NCI-H2081 treated with DMSO at 0.1 percent for 48 hours (cell line): ENCODE measurements around the gene ANKDD1A.

Experiments
- DNase-seq: peaks from one replicate; lab custom pipeline; 2025; lab: John Stamatoyannopoulos, UW

The ANKDD1A gene

DNA sequence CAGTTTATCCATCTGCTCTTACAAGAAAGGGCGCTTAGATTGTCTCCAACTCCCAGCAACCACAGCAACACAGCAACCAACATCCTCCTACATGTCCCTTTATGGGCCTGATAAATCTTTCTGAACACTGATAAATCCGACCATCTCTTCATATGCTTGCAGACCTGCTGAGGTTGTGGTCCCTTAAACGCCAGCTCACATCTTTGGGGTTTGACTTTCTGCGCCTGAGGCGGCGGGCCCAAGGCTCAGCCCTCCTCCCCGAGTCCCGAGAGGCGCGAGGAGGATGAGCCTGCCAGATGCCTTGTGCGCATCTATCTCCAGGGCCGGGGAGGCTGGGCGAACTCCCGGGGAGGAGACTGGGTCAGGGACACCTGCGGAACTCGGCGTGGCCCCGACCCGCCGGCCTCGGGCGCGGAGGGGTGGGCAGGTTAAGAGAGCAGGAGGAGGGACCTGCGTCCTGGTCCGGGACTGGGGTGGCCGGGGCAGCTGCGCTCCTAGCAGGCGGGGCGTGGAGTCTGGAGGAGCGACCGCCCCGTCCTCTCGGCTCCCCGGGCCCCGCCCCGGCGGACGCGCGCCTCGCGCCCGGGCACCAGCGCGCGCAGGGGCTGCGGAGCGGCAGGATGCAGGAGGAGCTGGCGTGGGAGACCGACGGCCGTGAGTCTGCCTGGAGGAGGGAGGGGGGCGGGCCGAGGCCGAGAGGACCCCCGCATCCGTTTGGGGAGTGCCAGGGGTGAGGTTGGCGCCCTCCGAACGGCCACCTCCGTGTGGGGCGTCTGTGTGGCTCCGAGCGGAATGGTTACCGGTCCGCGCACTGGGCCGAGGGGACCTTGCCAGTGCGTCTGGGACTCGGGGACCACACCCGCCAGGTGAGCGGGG, at the start of gene ANKDD1A:
TSS of gene ANKDD1A (plus strand) at position 592 of the 876 bp plus-strand sequence. CDS start at position 621, 29 bp downstream.
- no peak for DNase-seq

DNA sequence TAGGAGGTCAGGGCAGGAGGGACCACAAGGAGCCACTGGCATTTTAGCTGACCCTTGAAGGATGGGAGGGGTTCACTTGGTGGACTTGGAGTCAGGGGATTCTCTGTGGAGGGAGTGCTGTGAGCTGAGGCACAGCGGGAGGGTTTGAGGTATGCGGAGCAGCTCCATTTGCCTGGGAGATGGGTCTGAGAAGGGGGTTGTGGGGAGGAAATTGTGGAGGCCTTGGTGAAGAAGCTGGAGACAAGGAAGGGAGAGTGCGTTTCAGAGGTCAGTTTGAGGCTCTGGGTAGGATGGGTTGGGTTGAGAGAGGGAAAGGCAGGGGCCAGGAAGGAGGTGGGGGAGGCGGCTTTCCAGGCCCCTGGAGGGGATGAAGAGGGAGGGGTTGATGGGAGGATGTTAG, 49.7 kb upstream of the ANKDD1A start:
- DNase-seq = no peak

DNA sequence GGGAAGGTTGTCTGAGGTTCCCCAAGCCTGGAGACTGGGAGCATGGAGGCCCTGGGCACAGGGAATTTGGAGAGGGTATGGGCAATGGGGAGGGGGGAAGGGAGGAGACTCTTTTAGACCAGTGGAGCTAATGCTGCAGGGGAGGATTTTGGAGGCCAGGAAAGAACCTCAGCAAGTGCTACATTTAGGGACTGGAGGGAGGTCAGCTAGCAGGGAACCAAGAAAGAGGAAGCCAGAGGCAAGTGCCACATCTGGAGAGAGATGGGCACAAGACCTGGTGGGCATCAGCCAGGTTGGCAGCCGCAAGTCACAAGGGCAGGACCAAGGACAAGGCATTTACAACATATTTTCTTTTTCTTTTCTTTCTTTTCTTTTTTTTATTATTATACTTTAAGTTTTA, 49.3 kb upstream of the ANKDD1A start:
- DNase-seq = no peak

DNA sequence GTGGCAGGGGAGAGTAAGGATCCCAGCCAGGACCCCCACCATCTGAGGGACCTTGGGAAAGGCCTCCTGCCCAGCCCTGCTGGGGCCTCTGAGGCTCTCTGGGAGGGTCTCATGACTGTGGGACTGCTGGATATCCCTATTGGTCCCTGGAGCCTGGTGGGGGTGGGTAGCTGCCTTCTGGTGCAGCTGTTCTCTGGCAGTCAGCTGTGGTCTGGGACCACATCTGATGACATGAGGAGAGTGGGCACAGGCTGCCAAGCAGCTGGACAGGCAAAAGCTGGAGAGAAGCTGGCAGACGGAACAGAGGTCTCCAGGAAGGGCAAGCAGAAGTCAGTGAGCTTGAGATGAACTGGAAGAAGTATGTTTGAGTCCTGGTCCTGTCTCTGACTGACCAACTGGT, 47.6 kb upstream of the ANKDD1A start:
- no peak for DNase-seq

DNA sequence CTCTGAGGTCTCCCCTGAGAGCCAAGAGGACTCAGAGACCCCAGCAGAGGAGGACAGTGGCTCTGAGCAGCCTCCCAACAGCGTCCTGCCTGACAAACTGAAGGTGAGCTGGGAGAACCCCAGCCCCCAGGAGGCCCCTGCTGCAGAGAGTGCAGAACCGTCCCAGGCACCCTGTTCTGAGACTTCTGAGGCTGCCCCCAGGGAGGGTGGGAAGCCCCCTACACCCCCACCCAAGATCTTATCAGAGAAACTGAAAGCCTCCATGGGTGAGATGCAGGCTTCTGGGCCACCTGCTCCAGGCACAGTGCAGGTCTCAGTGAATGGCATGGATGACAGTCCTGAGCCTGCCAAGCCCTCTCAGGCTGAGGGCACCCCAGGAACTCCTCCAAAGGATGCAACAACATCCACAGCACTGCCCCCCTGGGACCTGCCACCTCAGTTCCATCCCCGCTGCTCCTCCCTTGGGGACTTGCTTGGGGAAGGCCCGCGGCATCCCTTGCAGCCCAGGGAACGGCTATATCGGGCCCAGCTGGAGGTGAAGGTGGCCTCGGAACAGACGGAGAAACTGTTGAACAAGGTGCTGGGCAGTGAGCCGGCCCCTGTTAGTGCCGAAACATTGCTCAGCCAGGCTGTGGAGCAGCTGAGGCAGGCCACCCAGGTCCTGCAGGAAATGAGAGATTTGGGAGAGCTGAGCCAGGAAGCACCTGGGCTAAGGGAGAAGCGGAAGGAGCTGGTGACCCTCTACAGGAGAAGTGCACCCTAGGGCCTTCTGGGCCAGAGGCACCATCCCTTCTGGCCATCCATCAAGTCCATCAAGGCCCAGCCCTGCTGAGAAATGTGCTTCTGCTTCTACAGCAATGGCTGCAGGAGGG, 46.3 kb upstream of the ANKDD1A start:
- no peak for DNase-seq

DNA sequence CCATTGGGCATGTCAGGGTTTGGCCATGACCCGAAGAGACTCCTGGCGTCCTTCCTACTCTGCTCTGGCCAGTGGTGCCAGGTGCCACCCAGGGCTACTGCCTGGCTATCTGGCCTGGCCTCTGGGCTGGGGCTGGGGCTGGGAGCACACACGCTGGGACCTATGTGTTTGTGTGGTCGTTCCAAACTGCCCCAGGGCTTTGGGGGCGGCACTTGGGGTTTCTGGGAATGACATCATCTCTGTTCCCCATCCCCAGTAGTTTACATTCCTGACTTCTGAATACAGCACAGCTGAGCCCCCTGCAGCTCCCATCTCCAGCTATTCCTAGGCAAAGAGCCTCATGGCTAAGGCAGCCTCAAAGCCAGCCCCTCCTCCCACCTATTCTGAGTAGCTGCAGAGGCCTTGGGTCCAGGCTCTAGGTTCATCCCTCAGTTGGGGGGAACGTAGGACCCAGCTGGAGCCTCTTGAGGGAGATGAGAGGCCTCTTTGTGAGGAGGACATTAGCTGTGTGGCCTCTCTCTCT, 45.6 kb upstream of the ANKDD1A start:
- no peak for DNase-seq

DNA sequence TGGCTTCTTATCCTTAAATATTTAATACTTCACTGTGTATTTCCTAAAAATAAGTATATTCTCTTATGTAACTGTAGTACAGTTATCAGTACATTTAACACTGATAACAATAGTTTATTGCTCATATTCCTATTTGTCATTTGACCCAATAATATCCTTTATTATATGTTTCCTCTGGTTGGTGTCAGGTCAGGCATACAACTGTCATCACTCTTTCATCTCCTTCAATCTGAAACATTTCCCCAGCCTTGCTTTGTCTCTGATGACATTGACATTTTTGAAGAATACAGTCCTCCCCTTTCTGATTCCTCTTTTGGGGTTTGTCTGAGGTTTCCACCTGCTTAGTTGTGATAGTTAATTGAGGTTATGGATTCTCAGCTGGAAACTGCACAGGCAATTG, 42.2 kb upstream of the ANKDD1A start:
- DNase-seq = no peak

DNA sequence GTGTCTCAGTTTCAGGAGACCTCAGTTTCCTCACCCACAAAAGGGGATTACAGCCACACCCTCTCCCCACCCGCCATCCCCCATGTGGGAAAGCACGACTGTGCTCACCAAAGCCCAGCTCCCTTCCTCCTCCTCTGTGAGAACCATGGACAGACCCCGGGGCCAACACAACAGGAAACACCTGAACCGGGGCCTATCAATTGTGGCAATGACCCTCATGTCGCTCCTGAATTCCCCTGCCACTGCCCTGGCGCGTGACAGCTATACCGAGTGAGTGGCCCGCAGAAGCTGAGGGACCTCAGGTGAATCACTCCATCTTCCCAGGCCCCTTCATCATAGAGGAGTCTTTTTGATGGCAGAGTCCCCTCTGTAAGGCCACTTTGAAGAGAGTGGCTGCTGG, 41.3 kb upstream of the ANKDD1A start:
- DNase-seq = no peak

DNA sequence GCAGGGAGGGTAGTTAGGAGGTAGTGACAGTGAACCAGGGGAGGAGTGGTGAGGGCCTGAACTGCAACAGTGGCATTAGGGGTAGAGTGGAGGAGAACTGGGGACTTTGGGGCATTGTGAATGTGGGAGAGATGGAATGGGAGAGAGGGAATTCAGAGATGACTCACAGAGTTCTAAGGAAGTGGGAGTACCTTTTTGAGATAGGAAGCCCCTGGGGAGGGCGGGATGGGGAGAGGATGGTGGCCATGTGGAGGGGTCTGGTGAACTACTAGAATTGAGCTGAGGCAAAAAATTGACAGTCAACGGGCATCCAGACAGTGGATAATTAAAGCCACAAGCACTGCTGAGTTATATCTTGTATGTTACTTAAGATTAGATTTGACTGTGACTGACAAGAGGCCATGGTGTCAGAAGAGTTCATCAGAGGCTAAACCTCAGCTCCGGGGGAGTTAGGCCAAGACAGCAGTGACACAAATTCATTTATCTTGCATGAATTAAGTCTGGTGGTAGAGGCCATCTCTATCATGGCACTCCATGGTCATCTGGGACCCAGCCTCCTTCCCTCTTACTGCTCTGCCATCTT, 36.0 kb upstream of the ANKDD1A start:
- DNase-seq = no peak

DNA sequence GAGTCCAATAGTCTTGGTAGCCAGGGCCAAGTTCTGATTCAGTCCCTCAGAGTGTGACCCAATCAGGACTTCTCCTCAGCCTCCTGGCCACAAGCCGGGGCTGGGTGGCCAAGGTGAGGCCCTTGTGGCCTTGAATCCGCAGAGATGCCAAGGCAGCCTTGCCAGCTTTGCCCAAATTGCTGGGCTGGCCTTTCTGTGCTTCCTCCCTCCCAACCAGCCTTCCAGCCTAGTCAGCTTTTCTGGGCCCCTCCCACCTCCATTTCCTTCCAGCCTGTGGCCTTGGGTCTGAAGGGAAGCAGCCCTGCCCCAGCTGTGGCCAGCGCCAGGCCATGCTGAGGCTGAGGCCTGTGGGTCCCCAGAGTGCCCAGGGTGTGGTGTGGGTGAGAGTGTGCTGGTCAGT, 34.3 kb upstream of the ANKDD1A start:
- DNase-seq = no peak

DNA sequence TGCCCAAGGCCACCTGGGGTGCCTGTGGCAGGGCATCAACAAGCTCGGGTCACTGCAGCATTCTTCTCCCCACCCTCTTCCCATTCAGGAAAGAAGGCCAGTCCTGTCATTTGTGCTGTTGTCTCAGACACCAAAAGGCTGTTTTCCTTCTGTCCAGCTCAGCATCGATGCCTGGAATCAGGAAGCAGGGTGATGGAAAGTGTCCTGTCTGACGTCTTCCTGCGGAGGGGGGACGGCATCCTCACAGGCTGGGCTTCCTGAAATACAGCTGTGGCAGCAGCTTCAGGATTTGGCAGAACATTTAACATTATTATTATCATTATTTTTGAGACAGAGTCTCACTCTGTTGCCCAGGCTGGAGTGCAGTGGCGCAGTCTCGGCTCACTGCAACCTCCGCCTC, 33.0 kb upstream of the ANKDD1A start:
- no peak for DNase-seq

DNA sequence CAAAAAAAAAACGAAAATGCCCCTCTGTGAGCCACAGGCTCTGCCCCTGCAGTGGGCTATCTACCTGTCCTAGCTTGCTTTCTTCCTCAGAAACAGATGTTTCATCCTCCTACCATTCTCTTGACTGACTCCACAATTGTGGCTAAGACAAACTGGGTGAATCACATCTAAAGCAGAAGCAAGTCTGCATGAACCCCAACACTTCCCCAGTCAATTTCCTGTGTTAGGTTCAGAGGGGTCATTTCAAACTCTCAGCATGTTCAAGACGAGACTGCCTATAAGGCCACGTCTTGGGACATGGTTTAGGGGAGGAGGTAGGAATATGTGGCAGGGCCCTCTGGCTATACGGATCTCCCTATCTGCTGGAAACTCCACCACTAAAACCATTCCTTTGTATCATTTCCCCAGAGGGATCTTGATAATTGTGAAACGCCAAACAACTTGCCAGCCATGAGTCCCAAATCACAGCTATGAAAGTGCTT, 28.6 kb upstream of the ANKDD1A start:
- DNase-seq = no peak

DNA sequence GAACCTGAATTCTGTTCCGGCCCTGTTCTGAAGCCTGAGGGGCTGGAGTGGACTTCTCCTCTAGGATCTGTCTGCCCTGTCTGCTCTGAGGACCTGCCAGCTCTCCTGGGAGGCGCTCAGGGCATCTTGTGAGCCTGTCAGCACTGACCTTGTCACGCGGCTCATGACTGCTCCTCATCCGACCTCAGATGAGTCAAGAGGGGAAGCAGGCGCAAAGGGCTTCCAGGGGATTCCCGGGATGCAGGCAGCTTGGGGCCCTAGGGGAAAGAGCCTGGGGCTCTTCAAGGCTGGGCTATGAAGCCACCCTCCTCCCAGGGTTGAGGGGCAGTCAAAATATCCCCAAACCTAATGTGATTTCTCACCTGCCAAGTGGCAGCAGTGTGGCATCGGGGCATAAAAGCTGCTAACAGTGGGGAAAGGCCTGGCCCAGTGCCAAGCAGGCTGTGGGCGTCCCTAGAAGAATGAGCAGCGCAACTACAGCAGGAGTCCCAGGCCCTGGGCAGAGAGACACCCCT, 27.6 kb upstream of the ANKDD1A start:
- DNase-seq = no peak

DNA sequence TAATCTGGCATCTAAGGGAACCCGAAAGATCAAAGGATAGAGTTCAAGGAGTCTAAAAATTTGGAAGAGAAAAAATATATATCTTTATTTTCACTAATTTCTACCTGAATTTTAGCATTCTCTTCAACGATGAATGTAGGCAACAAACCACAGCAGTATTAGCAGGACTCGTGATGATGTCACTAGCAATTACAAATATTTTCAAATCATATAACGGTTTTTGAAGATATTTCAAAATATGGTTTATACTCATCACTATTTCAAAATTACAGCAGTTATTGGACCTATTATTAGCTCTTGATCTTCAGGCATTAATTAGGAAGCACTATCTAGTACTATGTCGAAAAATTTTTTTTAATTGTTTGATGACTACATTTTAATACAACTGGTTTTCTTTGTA, 27.0 kb upstream of the ANKDD1A start:
- DNase-seq = no peak

DNA sequence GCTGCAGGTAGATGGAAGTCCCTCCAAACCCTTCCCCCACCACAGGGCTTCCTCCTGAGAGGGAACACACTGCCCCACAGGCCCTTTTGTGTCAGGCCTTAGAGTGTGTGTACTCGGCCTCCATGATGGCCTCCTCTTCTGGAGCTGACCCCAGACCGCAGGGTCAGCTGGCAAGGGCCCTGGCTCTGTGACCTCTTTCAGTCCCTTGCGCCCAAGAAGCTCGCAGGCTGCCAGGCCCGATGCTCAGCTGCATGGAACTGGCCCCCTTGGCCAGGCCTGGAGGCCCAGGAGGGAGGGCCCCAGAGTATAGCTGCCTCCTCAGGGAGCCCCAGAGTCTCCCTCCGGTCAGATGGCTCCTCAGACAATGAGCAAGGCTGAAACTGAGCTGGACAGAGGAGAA, 23.4 kb upstream of the ANKDD1A start:
- no peak for DNase-seq

DNA sequence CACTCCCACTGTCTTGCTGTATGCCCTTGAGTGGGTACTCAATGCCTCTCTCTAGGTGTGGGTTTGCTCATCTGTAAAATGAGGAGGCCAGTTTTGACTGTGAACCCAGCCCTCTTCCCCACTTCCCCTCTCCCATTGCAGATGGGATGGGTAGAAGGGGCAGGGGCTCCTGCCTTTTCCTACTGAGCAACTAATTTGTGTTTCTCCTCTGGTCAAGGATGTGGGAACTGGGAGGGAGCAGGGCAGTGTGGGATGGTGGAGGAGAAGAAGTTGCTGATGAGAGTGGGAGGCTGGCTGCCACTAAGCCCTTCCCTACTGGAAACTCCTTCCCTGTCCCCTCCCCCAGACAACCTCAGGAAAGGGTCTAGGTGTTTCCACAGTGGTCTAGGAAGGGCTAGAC, 20.1 kb upstream of the ANKDD1A start:
- no peak for DNase-seq

DNA sequence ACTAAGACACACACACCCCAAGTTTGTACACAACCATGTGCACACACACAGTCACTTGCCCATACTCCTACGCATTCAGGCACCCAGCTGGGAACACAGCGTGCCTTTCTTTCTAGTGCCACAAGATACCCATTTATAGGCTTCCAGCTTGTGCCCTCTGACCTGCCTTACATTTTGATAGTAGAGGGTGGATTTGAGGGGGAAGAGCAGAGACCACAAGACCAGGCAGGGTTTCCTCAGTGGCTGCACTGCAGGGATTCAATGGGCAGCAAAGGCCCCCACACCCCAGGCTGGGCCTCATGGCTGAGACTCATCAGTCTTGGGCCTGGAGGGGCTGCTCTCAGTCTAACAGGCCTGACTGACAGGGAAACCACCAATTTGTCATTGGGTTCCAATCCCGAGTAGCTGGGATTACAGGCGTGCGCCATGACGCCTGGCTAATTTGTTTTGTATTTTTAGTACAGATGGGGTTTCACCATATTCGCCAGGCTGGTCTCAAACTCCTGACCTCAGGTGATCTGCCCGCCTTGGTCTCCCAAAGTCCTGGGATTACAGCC, 18.8 kb upstream of the ANKDD1A start:
- no peak for DNase-seq

DNA sequence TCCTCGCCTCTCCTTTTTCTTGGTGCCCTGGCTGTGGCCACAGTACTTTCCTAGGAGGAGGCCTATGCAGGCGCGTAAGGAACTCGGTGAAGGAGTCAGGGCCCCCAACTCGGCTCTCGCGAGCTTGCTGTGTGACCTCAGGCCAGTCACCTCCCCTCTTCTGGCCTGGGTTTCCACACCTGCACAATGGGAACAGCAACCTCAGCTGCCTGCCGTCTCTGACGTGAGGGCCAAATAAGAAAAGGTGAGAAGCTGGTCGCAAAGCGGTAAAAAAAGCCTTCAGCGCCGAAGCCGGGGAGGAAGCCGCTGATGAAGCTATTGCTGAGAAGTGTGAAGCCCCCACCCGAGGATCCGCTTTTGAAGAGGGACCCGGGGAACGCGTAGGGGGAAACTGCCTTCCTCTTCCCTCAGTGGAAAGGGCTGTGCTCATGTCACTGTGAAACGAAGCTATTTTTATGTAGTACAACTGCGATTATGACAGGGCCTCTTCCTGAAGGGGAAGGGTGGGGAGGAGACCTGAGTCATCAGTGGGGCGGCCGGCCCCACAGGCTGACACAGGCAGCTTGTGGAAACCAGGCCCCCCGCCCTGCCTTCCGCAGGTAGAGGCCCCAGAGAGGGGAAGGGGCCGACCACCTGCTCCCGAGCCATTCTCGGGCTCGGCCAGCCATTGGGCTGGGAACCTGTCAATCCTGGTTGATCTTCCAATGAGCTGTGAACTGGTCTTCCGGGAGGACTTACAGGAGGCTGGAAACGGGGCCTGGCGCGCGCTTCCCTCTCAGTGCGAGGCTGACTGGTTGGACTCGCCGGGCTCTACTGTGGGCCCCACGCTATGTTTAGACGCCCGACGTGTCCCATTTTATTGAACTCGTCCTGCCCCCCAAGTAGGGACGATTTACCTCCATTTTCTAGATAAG, 18.0 kb upstream of the ANKDD1A start:
- no peak for DNase-seq

DNA sequence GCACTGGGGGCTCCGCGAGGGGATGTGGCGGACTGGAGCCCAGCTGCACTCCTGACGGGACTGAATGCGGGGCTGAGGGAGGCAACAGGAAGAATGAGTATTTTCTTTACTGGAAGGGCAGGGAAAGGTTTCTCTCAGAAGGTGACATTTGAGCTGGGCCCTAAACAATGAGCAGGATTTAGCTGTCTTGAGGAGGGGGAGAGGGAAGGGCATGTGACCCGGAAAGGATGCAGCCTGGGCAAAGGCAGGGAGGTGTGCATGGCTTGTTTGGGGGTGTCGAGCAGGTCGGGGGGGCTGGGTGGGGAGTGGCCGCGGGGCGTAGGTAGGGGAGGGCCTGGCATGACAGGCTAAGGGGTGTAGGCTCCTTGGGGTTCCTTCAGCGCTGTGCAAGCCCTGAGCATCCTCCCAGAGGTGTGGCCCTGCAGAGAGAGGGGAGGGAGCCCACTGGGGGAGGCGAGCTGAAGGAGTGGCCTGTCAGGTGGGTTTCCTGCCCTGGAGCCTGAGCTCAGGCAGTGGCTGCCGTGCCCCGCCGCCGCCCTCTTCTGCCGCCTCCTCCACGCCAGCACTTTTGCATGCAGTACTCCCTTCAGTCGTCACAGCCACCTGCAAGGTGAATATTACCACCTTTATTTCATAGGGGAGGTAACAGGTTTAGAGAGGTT, 17.2 kb upstream of the ANKDD1A start:
- DNase-seq = no peak
